Keratinocyte (primary cell): ENCODE measurements around the gene NSG1.

Source experiments
- CTCF ChIP-seq, 3 experiments: IDR thresholded peaks in 1 of 3; conservative IDR thresholded peaks in 1 of 3; optimal IDR thresholded peaks in 1 of 3; 2 replicates in 2 of 3; 3 replicates in 1 of 3; pipeline versions ENCODE3 to v1.5.1; 2011; ENCODE audit warnings: low read length in 3 of 3, mild to moderate bottlenecking in 3 of 3, moderate library complexity in 2 of 3, control low read depth in 1 of 3, inconsistent platforms in 1 of 3; ENCODE audit not compliant: insufficient read depth in 2 of 3; ENCODE audit errors: extremely low read depth in 1 of 3
- EZH2 ChIP-seq: IDR thresholded peaks from one replicate; pipeline ENCODE4 v1.6.1; 2012; ENCODE audit warnings: inconsistent platforms, mild to moderate bottlenecking, low read length, moderate library complexity

GRCh38 chr4:4377191-4377590 lies 9.7 kb upstream of the NSG1 start:
- TF ChIP-seq CTCF (optimal IDR thresholded peaks at IDR 0.05 in 1 of 3, IDR thresholded peaks at IDR 0.05 in 1 of 3, conservative IDR thresholded peaks at IDR 0.05 in 1 of 3; ENCODE audit: extremely low read depth in 1 of 3, insufficient read depth in 2 of 3, low read length in 3 of 3) (no peak), EZH2 (no peak)
